B cell (primary cell): ENCODE results near the gene MEF2B. TPM values are rescaled to one million over a fixed set of nuclear protein-coding genes. Genes with fewer than 3 reads are reported as not detected.

Experiments used
- ATAC-seq: fragments of 200-7000 bp; cut with Tn5 transposase; one replicate; pipeline ENCODE4 v1.10.0; 2021; ENCODE audit warnings: low read depth, mild to moderate bottlenecking, moderate number of reproducible peaks, moderate library complexity
- CTCF ChIA-PET: fragments of 350-600 bp; sonication (Branson Sonifier 250); formaldehyde crosslinking; loops from one replicate; lab custom pipeline; 2021; ENCODE audit warnings: antibody characterized with exemption, inconsistent platforms; lab: Charles Lee
- POLR2A ChIA-PET: fragments of 350-600 bp; sonication (Branson Sonifier 250); formaldehyde crosslinking; loops from one replicate; lab custom pipeline; 2021; ENCODE audit warnings: antibody characterized with exemption; lab: Charles Lee
- DNase-seq: peaks from one replicate; pipeline ENCODE4 v3.0.0; 2013
- H2AFZ ChIP-seq: 2 replicates; pipeline ENCODE4 v1.6.1; 2012; ENCODE audit warnings: mild to moderate bottlenecking, low read depth, low read length; ENCODE audit not compliant: insufficient read depth, poor library complexity, severe bottlenecking
- H3K27ac ChIP-seq, 2 donors: 1 replicate in 1 of 2; 2 replicates in 1 of 2; pipeline ENCODE4 v1.5.1; 2012 to 2013; ENCODE audit warnings: low read length in 2 of 2, mild to moderate bottlenecking in 2 of 2, moderate library complexity in 1 of 2
- H3K27me3 ChIP-seq, 4 experiments: fragments of 200-600 bp in 1 of 4; sonication (generic) in 1 of 4; replicated peaks in 1 of 4; 1 replicate in 2 of 4; 2 replicates in 2 of 4; pipeline versions ENCODE4 v1.6.1 to v1.7.0; 2013 to 2016; ENCODE audit warnings: low read length in 3 of 4, mild to moderate bottlenecking in 2 of 4, mixed read lengths in 1 of 4, moderate library complexity in 1 of 4; ENCODE audit not compliant: insufficient read depth in 4 of 4, control insufficient read depth in 3 of 4; ENCODE audit errors: control extremely low read depth in 1 of 4
- H3K36me3 ChIP-seq, 2 experiments: replicated peaks in 1 of 2; 1 replicate in 1 of 2; 2 replicates in 1 of 2; pipeline versions ENCODE4 v1.6.1 to v1.7.1; 2013; ENCODE audit warnings: low read length in 1 of 2; ENCODE audit not compliant: insufficient read depth in 2 of 2, control insufficient read depth in 1 of 2; ENCODE audit errors: control extremely low read depth in 1 of 2, extremely low read depth in 1 of 2
- H3K4me1 ChIP-seq, 2 donors: fragments of 200-600 bp in 1 of 2; sonication (generic) in 1 of 2; 1 replicate in 1 of 2; 2 replicates in 1 of 2; pipeline versions ENCODE4 v1.5.1 to v1.6.1; 2013 to 2017; ENCODE audit warnings: low read length in 2 of 2; ENCODE audit not compliant: control insufficient read depth in 2 of 2, insufficient read depth in 2 of 2
- H3K4me2 ChIP-seq: replicated peaks from 2 replicates; pipeline ENCODE3; 2012; ENCODE audit warnings: mild to moderate bottlenecking, low read depth, low read length; ENCODE audit not compliant: poor library complexity, severe bottlenecking
- H3K4me3 ChIP-seq, 5 experiments: fragments of 200-600 bp in 1 of 5; sonication (generic) in 1 of 5; 1 replicate in 3 of 5; 2 replicates in 2 of 5; pipeline versions ENCODE4 v1.5.1 to v1.7.0; 2011 to 2016; ENCODE audit warnings: low read length in 4 of 5, mild to moderate bottlenecking in 4 of 5, low read depth in 2 of 5, control low read depth in 1 of 5, moderate library complexity in 1 of 5; ENCODE audit not compliant: insufficient read depth in 1 of 5; ENCODE audit errors: control extremely low read depth in 1 of 5, extremely low read depth in 1 of 5
- H3K79me2 ChIP-seq: fragments of 200-600 bp; sonication (generic); one replicate; pipeline ENCODE4 v1.6.0; 2016; ENCODE audit warnings: low read length; ENCODE audit not compliant: control insufficient read depth, insufficient read depth
- H3K9ac ChIP-seq: fragments of 200-600 bp; sonication (generic); 2 replicates; pipeline ENCODE4 v1.6.1; 2017; ENCODE audit warnings: mild to moderate bottlenecking, low read length, moderate library complexity
- H3K9me3 ChIP-seq, 3 donors: one replicate each; pipeline versions ENCODE4 v1.6.1 to v1.7.1; 2013; ENCODE audit warnings: low read length in 2 of 3; ENCODE audit not compliant: control insufficient read depth in 2 of 3, insufficient read depth in 1 of 3; ENCODE audit errors: control extremely low read depth in 1 of 3
- H4K20me1 ChIP-seq: 2 replicates; pipeline ENCODE4 v1.6.0; 2012; ENCODE audit warnings: mild to moderate bottlenecking, low read length; ENCODE audit not compliant: insufficient read depth, control insufficient read depth, poor library complexity, severe bottlenecking
- H3K27ac Mint-ChIP-seq: one replicate; pipeline ENCODE4 v1.8.0; 2021; ENCODE audit warnings: mixed read lengths
- H3K27me3 Mint-ChIP-seq: one replicate; pipeline ENCODE4 v1.8.0; 2021; ENCODE audit warnings: mixed read lengths
- H3K4me1 Mint-ChIP-seq: one replicate; pipeline ENCODE4 v1.8.0; 2021; ENCODE audit warnings: mixed read lengths
- H3K4me3 Mint-ChIP-seq: one replicate; pipeline ENCODE4 v1.8.0; 2021; ENCODE audit warnings: mixed read lengths
- H3K9me3 Mint-ChIP-seq: one replicate; pipeline ENCODE4 v1.8.0; 2022; ENCODE audit warnings: mixed read lengths; ENCODE audit not compliant: insufficient read depth
- CTCF ChIP-seq: fragments of 200-600 bp; IDR thresholded peaks from one replicate; pipeline ENCODE4 v1.8.0; 2022; ENCODE audit warnings: antibody characterized with exemption, mild to moderate bottlenecking
- EZH2 ChIP-seq: IDR thresholded peaks from 2 replicates; pipeline ENCODE4 v1.6.1; 2012; ENCODE audit warnings: borderline replicate concordance, low read depth, mild to moderate bottlenecking, moderate library complexity, low read length; ENCODE audit not compliant: insufficient read depth, poor library complexity, severe bottlenecking
- WGBS: methylation state at CpG from one replicate; pipeline ENCODE4 v1.1.5; 2013; ENCODE audit warnings: missing lambda C conversion rate; ENCODE audit not compliant: insufficient coverage; 5-methylcytosine and 5-hydroxymethylcytosine counted together
- intact Hi-C: fragments of 100-400 bp; cut with micrococcal nuclease; formaldehyde crosslinking; loops from one replicate; pipeline ENCODE4 v1.10.0; 2022
- polyA plus RNA-seq: library from polyadenylated mRNA; depleted of rRNA; stranded (reverse); fragments of >200 nt; gene quantifications from 2 replicates; pipeline ENCODE4 v1.2.3, GENCODE V29; 2012
- total RNA-seq, 2 donors: library from RNA; stranded (reverse); fragments of 120-200 nt in 1 of 2; gene quantifications; 1 replicate in 1 of 2; 2 replicates in 1 of 2; pipeline versions ENCODE4 v1.2.3 to v1.2.4, GENCODE V29; 2013 to 2022

MEF2B gene
- total and polyA plus RNA-seq, 2 donors (not counting 1 experiment from before 2014, with no cell fraction given), result 4.6 to 5.5 TPM

GRCh38 chr19:19115954-19116353, 54.1 kb downstream of the MEF2B start:
- Mint-ChIP-seq H3K4me1 (peaks cover 12% of the 10 kb centered on the region), H3K9me3 (no peaks in the 10 kb centered on the region), H3K4me3 (no peak overlapping the region), H3K27me3 (no peaks in the 10 kb centered on the region), H3K27ac (no peak overlapping the region)
- WGBS, result 92% methylated on average over 6 of the region's 9 CpGs
- no peaks in the 10 kb centered on the region for H4K20me1 ChIP-seq
- no peaks in the 10 kb centered on the region for H3K79me2 ChIP-seq
- H2AFZ ChIP-seq, result no peak overlapping the region
- TF ChIP-seq EZH2 (no peak), CTCF (peak; percentile 53)
- ATAC-seq, result peak; percentile 45
- CTCF ChIA-PET, result interaction anchor here (0.5 to 2.2 kb wide), 15 partner anchors 9 to 85 kb away, joined by 3 to 27 read pairs (median 4); partner anchors contain the start of gene SLC25A42
- H3K9ac ChIP-seq, result no peak overlapping the region
- peak; percentile 55 for DNase-seq
- intact Hi-C loops, result loop anchor here (1.0 kb wide), 2 partner anchors 22 to 63 kb away; partner anchors contain the start of gene TMEM161A
- H3K27me3 ChIP-seq, result no peaks in the 10 kb centered on the region
- peaks cover 0 to 7% of the 10 kb centered on the region in 2 donors for H3K4me1 ChIP-seq
- H3K9me3 ChIP-seq, result no peaks in the 10 kb centered on the region
- POLR2A ChIA-PET, result interaction anchor here (0.7 kb wide), 1 partner anchor 51 kb away, joined by 5 read pairs; no protein-coding TSS in a partner anchor
- H3K4me3 ChIP-seq, result no peak overlapping the region
- H3K27ac ChIP-seq, result no peak overlapping the region
- peaks cover 0 to 8% of the 10 kb centered on the region in 2 experiments for H3K36me3 ChIP-seq
- no peak overlapping the region for H3K4me2 ChIP-seq

- DNase-seq (no peak), ATAC-seq (no peak)
- H3K27me3 Mint-ChIP-seq, result no peaks in the 10 kb centered on the region
- no peaks in the 10 kb centered on the region for H3K9me3 Mint-ChIP-seq
- Histone ChIP-seq H3K27ac (no peak overlapping the region), H2AFZ (no peak overlapping the region), H3K27me3 (no peaks in the 10 kb centered on the region), H3K9me3 (no peaks in the 10 kb centered on the region), H3K36me3 (peaks cover 0 to 7% of the 10 kb centered on the region in 2 experiments), H3K79me2 (no peaks in the 10 kb centered on the region), H4K20me1 (no peaks in the 10 kb centered on the region), H3K4me3 (no peak overlapping the region), H3K4me2 (no peak overlapping the region), H3K9ac (no peak overlapping the region), H3K4me1 (peaks cover 0 to 15% of the 10 kb centered on the region in 2 donors)
- H3K4me1 Mint-ChIP-seq, result peaks cover 19% of the 10 kb centered on the region
- no peak for TF ChIP-seq CTCF
- TF ChIP-seq EZH2, result no peak
- no peak overlapping the region for H3K27ac Mint-ChIP-seq
- no peak overlapping the region for H3K4me3 Mint-ChIP-seq
- whole genome bisulfite sequencing, result 66% methylated on average over 6 of the region's 7 CpGs
- intact Hi-C loops, result no loop called here
- ChIA-PET CTCF (interaction anchor here (0.6 to 1.7 kb wide), 2 partner anchors 62 to 64 kb away, joined by 3 to 6 read pairs; no protein-coding TSS in a partner anchor), POLR2A (no interaction called here)
Observed at GRCh38 chr19:19113040-19113626, 56.9 kb downstream of the MEF2B start.
